ENCODE data around the gene PALB2. TPM values are rescaled to one million over a fixed set of nuclear protein-coding genes. Genes with fewer than 3 reads are reported as not detected.

Gene PALB2
- total and polyA plus RNA-seq, 2 experiments from 2014 or later = 24.2 to 34.0 TPM

DNA sequence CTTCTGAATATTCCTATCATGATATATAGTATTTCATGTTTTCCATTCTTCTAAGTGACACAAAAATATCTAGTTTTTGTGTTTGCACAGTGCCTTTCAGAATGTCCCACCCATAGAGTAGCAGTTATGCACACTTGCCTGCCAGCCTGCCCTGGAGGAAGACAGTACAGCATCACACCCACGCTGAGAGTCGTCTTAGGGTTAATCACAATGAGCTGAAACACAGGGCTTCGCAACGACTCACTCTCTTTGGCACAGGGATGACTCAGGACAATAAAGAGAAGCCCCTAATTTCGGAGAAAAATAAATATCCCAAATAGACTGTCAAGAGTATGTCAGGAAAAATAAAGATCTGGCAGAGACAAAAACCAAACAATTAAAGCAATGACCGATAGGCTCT is 33.4 kb downstream of the PALB2 start:
- ATAC-seq = no peak

More for the DNA sequence above, 33.4 kb downstream of the PALB2 start:
- no peak overlapping the region for H3K4me3 ChIP-seq
- no peaks in the 10 kb centered on the region for H3F3A ChIP-seq (replicated peaks; ENCODE audit: low read depth)
- no peak overlapping the region for H2AFZ ChIP-seq
- H3K36me3 ChIP-seq (ENCODE audit: insufficient read depth) = peaks cover 46% of the 10 kb centered on the region; the same call in 1 of the 2 replicates
- H3K4me1 ChIP-seq (ENCODE audit: insufficient read depth) = no peaks in the 10 kb centered on the region
- no peak overlapping the region for H3K27ac ChIP-seq (ENCODE audit: low read depth)
- no peak overlapping the region for H3K27ac Mint-ChIP-seq
- no peaks in the 10 kb centered on the region; the same call in 1 of the 2 replicates for H4K20me1 ChIP-seq (replicated peaks; ENCODE audit: insufficient read depth)
- peaks cover 41% of the 10 kb centered on the region for H3K36me3 Mint-ChIP-seq (ENCODE audit: low read depth)
- no peak overlapping the region for H3K4me2 ChIP-seq
- no peaks in the 10 kb centered on the region for H3K9me2 ChIP-seq (ENCODE audit: insufficient read depth)
- no peaks in the 10 kb centered on the region for H3K27me3 Mint-ChIP-seq (ENCODE audit: insufficient read depth, low read depth, poor library complexity)
- TF ChIP-seq ZNF331 (CRISPR knock-in tag; IDR thresholded peaks at IDR 0.05; ENCODE audit: low read depth) (no peak), JUNB (IDR thresholded peaks at IDR 0.05; ENCODE audit: unreplicated experiment) (no peak), EZH2phosphoT487 (IDR thresholded peaks at IDR 0.05; ENCODE audit: unreplicated experiment) (no peak), EZH2 (IDR thresholded peaks at IDR 0.05; ENCODE audit: low read depth, unreplicated experiment) (no peak), ZNF114 (CRISPR knock-in tag; IDR thresholded peaks at IDR 0.05) (no peak), NANOG (IDR thresholded peaks at IDR 0.05; ENCODE audit: borderline replicate concordance) (no peak), CREB1 (CRISPR knock-in tag; IDR thresholded peaks at IDR 0.05; ENCODE audit: low read depth) (no peak), STAT1 (IDR thresholded peaks at IDR 0.05; ENCODE audit: unreplicated experiment) (no peak)
- TF ChIP-seq, protein P1, sequence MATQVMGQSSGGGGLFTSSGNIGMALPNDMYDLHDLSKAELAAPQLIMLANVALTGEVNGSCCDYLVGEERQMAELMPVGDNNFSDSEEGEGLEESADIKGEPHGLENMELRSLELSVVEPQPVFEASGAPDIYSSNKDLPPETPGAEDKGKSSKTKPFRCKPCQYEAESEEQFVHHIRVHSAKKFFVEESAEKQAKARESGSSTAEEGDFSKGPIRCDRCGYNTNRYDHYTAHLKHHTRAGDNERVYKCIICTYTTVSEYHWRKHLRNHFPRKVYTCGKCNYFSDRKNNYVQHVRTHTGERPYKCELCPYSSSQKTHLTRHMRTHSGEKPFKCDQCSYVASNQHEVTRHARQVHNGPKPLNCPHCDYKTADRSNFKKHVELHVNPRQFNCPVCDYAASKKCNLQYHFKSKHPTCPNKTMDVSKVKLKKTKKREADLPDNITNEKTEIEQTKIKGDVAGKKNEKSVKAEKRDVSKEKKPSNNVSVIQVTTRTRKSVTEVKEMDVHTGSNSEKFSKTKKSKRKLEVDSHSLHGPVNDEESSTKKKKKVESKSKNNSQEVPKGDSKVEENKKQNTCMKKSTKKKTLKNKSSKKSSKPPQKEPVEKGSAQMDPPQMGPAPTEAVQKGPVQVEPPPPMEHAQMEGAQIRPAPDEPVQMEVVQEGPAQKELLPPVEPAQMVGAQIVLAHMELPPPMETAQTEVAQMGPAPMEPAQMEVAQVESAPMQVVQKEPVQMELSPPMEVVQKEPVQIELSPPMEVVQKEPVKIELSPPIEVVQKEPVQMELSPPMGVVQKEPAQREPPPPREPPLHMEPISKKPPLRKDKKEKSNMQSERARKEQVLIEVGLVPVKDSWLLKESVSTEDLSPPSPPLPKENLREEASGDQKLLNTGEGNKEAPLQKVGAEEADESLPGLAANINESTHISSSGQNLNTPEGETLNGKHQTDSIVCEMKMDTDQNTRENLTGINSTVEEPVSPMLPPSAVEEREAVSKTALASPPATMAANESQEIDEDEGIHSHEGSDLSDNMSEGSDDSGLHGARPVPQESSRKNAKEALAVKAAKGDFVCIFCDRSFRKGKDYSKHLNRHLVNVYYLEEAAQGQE (IDR thresholded peaks at IDR 0.05; ENCODE audit: unreplicated experiment) = no peak
- TF ChIP-seq, protein P2, sequence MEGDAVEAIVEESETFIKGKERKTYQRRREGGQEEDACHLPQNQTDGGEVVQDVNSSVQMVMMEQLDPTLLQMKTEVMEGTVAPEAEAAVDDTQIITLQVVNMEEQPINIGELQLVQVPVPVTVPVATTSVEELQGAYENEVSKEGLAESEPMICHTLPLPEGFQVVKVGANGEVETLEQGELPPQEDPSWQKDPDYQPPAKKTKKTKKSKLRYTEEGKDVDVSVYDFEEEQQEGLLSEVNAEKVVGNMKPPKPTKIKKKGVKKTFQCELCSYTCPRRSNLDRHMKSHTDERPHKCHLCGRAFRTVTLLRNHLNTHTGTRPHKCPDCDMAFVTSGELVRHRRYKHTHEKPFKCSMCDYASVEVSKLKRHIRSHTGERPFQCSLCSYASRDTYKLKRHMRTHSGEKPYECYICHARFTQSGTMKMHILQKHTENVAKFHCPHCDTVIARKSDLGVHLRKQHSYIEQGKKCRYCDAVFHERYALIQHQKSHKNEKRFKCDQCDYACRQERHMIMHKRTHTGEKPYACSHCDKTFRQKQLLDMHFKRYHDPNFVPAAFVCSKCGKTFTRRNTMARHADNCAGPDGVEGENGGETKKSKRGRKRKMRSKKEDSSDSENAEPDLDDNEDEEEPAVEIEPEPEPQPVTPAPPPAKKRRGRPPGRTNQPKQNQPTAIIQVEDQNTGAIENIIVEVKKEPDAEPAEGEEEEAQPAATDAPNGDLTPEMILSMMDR (conservative IDR thresholded peaks at IDR 0.05; ENCODE audit: low read depth in 2 of 2) = no peak
- TF ChIP-seq, protein P3, sequence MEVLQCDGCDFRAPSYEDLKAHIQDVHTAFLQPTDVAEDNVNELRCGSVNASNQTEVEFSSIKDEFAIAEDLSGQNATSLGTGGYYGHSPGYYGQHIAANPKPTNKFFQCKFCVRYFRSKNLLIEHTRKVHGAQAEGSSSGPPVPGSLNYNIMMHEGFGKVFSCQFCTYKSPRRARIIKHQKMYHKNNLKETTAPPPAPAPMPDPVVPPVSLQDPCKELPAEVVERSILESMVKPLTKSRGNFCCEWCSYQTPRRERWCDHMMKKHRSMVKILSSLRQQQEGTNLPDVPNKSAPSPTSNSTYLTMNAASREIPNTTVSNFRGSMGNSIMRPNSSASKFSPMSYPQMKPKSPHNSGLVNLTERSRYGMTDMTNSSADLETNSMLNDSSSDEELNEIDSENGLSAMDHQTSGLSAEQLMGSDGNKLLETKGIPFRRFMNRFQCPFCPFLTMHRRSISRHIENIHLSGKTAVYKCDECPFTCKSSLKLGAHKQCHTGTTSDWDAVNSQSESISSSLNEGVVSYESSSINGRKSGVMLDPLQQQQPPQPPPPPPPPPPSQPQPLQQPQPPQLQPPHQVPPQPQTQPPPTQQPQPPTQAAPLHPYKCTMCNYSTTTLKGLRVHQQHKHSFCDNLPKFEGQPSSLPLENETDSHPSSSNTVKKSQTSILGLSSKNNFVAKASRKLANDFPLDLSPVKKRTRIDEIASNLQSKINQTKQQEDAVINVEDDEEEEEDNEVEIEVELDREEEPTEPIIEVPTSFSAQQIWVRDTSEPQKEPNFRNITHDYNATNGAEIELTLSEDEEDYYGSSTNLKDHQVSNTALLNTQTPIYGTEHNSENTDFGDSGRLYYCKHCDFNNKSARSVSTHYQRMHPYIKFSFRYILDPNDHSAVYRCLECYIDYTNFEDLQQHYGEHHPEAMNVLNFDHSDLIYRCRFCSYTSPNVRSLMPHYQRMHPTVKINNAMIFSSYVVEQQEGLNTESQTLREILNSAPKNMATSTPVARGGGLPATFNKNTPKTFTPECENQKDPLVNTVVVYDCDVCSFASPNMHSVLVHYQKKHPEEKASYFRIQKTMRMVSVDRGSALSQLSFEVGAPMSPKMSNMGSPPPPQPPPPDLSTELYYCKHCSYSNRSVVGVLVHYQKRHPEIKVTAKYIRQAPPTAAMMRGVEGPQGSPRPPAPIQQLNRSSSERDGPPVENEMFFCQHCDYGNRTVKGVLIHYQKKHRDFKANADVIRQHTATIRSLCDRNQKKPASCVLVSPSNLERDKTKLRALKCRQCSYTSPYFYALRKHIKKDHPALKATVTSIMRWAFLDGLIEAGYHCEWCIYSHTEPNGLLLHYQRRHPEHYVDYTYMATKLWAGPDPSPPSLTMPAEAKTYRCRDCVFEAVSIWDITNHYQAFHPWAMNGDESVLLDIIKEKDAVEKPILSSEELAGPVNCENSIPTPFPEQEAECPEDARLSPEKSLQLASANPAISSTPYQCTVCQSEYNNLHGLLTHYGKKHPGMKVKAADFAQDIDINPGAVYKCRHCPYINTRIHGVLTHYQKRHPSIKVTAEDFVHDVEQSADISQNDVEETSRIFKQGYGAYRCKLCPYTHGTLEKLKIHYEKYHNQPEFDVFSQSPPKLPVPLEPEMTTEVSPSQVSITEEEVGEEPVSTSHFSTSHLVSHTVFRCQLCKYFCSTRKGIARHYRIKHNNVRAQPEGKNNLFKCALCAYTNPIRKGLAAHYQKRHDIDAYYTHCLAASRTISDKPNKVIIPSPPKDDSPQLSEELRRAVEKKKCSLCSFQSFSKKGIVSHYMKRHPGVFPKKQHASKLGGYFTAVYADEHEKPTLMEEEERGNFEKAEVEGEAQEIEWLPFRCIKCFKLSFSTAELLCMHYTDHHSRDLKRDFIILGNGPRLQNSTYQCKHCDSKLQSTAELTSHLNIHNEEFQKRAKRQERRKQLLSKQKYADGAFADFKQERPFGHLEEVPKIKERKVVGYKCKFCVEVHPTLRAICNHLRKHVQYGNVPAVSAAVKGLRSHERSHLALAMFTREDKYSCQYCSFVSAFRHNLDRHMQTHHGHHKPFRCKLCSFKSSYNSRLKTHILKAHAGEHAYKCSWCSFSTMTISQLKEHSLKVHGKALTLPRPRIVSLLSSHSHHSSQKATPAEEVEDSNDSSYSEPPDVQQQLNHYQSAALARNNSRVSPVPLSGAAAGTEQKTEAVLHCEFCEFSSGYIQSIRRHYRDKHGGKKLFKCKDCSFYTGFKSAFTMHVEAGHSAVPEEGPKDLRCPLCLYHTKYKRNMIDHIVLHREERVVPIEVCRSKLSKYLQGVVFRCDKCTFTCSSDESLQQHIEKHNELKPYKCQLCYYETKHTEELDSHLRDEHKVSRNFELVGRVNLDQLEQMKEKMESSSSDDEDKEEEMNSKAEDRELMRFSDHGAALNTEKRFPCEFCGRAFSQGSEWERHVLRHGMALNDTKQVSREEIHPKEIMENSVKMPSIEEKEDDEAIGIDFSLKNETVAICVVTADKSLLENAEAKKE (CRISPR knock-in tag; IDR thresholded peaks at IDR 0.05) = no peak
- no peaks in the 10 kb centered on the region for H3K27me3 ChIP-seq (ENCODE audit: insufficient read depth)
- H3K4me3 Mint-ChIP-seq = no peak overlapping the region
- no peak for DNase-seq (ENCODE audit: low spot score)
- no peaks in the 10 kb centered on the region for H3K9me3 Mint-ChIP-seq
- no peaks in the 10 kb centered on the region for H3K79me2 ChIP-seq (replicated peaks; ENCODE audit: insufficient read depth)
- H3K4me1 Mint-ChIP-seq = no peaks in the 10 kb centered on the region

Data from GM23338 (cell line).